Dermis microvascular lymphatic vessel endothelial cell (primary cell): ENCODE measurements around the gene PRPF38B. TPM values are rescaled to one million over a fixed set of nuclear protein-coding genes. Genes with fewer than 3 reads are reported as not detected.
A peak's percentile ranks its signal among the peaks of the same experiment; 100 is the strongest.

ENCODE experiments used
- DNase-seq, 2 donors: peaks; one replicate each; pipeline versions ENCODE4 v3.0.0 to v3.0.0-alpha.2; 2010; ENCODE audit warnings: low read depth in 2 of 2
- total RNA-seq: library from RNA; depleted of rRNA; stranded (reverse); fragments of >200 nt; gene quantifications from 2 replicates; pipeline ENCODE4 v1.2.1, GENCODE V29; 2014

The PRPF38B gene
- total RNA-seq, 1 donor from 2014 or later, result 8.9 TPM

DNA sequence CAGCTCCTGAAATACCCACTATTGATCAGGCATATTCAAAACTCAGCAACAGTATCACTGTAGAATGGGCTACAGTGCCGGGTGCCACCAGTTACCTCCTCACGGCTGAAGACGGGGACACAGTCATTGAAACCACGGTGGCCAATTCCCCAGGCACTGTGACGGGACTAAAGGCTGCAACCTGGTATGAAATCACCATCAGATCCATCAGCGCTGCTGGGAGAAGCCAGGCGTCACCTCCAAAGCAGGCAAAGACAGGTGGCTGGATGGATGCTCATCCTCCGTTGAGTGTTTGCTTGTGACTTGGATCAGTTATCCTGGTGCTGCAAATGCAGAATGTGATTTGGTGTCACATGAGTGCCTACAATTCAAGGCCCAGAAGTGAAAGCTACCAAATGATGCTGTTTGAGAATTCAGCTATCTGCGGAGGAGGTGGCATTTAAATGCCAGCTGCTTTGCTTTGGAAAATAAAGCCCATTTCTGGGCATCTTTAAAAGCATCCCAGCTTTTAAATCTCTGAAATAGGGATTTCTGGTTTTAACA lies 25.7 kb downstream of the PRPF38B start:
- DNase-seq, result no peak

DNA sequence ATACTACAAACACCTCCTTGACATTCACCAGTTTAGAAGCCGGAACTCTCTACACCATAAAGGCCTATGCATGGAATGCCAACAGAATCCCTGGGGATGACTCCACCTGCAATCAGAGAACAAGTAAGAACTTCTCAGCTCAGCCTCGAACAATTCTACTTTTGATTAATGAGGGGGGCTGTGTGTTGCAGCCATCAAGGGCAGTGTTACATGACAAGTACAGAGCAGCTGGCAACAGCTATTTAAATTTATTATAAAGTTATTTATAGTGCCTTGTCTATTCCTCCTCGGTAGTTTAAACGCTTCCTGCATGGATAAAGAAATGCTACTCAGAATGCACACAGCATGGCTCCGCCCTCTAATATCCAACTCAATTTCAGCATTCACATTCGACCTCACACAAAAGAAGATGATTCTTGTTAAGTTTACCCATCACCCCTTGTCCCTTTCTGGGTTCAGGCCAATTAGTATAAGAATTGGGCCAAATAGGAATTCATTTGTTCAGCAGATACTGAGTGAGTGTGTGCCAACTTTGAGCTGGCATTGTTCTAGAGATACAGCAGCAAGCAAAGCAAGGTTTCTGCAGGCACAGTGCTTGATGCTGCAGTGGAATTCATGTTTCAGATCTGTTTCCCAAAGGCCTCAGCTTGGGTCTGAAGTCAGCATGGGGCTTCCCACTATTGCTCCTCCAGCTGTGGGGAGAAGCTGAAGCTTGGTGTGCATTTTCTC lies 27.0 kb downstream of the PRPF38B start:
- DNase-seq, result no peak

DNA sequence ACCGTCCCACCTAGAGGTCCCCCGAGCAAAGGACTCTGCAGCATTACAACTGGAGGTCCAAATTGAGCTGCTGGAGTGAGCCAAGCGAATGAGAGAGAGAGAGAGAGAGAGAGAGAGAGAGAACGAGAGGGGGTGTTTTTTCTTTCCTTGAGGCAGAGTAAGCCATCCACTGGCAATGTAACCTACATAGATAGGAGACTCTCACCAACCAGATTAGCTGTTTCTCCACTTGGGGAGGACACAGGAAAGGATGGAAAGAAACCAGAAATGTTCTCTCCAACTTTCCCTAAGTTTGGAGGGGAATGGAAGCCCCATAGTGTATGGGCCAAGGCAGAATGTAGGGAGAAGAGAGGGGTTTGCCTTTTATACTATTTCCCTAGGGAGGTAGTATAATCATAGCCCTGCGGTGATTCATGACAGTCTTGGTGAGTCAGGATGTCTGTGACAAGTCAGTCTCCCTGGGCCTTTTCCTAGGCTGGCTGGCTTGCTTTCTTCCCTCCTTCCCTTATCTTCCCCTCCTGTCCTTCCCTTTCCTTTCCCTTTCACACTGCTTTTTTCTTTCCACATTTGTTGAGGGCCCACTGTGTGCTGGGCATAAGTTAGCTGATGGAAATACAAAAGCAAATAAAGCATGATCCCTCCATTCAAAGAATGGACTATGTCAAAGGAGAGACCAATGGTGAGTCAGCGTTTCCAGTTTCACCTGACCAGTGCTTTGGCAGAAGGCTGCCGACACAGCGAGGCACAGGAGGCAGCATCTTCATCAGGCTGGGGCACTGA lies 27.7 kb downstream of the PRPF38B start:
- peak in 1 of 2 donors; percentile 54 for DNase-seq

DNA sequence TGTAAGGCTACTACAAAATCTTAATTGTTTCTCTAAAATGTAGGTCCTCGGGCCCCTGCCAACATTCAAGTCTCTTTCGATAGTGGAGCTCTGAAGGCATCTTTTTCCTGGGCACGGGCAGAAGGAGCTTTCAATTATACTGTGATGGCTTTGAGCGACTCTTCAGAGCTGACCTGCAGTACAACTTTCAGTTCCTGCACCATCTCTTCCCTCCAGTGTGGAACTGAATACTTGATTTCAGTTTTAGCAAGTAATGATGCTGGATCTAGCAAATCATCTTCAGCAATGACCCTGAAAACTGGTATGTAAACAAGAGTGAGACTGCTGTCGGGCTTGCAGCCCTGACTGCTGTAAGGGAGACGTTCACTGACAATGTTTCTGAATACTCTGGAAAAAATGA lies 30.2 kb downstream of the PRPF38B start:
- no peak for DNase-seq

DNA sequence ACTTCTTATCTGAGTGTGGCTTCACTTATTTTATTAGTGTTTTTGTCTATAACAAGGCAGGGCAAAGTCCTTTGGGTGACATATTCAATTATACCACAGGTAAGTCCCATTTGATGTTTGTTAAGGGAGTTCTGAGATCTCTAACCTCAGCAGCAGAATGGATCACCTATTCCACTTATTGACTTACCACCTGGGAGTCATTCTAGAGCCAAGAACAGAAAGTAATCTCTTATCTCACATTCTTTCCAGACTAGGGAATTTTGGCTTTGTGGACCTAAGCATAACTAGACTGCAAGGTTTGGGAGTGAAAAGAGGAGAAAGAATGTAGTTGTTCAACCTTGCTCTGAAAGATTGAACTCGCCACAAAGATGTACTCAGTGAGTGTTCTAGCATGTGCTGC lies 33.8 kb downstream of the PRPF38B start:
- DNase-seq, result no peak

DNA sequence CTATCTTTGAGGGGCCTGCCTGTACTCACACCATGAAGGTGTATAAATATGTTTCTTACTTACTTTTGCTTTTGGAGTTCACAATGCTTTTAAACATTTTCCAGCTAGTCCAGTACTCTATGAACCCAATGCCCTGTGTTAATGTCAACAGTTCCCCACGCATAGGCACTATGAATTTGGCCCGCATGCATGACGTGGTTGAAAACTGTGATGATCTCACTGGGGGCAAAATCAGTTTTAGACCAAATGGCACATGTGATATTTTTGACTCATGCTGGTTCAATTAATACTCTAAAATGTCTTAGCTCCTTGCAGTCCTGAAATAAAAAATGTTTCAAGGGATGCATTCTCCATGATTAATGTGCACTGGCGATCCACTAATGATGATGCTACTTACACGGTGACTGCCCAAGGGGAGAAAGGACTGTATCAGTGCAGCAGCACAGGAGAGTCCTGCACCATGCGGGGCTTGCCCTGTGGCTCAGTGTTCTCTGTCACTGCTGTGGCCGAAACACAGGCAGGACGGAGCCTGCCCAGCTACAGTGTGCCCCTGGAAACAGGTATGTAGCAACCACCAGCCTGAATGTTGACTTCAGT lies 36.3 kb downstream of the PRPF38B start:
- DNase-seq, result no peak

DNA sequence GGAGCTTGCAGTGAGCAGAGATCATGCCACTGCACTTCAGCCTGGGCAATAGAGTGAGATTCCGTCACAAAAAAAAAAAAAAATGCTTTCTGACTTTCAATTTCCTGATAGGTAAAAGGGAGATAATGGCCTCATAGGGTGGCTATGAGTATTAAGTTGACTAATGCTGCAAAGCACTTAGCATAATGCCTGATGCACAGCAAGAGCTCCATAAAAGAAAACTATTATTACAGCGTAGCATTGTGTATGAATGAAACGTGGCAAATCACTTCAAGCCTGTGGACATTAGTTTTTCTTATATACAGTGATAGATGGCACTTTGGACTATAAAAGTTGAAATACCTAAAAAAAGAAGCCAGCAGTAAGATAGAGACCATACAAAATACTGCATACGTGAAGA lies 37.4 kb downstream of the PRPF38B start:
- DNase-seq, result no peak

DNA sequence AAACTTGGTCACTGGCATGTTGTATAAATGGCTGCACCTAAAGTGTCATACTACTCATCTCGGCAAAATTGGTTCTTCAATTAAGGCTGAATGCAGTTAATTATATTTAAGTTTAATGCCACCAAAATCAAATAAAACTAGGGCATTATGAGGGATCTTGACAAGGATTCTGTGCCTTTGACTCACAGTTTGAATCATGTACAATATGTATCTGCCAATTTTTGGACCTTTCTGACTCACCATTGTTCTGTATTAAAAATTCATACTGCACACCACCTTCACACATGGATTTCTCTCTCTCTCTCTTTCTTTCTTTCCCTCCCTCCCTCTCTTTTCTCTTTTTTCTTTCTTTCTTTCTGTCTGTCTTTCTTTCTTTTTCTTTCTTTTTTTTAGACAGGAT lies 40.3 kb downstream of the PRPF38B start:
- DNase-seq, result no peak

DNA sequence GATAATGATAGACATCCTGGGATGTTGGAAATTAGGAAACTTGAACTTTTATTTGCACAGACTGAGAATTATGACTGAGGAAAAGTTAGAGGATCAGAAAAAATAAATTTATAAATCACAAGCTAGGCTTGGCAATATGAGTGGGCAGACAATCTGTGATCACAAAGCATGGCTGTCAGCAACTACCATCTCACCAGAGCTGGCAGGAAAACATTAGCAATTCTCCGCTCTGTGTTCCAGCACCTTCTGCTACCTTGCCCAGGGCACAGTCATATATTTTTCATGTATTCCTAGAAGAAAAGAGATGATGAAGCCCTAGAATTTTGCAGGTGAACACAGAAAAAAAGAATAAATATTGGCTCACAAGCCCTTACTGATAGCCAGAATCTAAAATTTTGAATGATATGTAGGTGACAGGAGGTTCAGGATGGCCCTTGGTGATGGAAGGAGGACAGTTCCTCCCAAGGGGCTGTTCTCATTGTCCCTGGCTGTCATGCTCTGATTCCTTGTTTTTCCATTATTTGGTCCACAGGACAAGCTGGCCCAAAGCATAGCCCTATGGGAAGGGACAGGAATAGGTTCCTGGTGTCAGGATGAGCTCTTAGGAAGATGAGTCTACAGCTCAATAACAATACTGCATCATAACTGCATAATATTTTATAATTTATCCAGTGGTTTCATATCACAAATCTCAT lies 42.2 kb downstream of the PRPF38B start:
- no peak for DNase-seq

DNA sequence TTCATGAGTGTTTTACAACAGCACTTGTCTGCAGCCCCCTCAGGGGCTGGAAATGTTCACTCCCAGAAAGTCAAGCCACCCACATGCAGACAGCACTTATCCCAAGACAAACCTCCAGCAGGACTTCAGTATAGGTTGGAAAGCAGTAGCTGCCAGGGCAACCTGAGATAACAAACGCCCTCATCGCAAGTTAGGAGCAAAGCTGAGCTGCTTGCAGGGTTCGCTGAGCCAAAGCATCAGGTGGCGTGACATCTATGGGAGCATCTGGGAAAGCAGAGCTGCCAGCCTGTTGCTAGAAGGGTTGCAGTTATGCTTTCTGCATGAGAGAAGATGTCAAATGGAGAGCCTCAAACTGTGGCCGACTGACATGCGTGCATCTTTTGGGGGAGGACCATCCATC lies 50.1 kb downstream of the PRPF38B start:
- DNase-seq, result no peak

DNA sequence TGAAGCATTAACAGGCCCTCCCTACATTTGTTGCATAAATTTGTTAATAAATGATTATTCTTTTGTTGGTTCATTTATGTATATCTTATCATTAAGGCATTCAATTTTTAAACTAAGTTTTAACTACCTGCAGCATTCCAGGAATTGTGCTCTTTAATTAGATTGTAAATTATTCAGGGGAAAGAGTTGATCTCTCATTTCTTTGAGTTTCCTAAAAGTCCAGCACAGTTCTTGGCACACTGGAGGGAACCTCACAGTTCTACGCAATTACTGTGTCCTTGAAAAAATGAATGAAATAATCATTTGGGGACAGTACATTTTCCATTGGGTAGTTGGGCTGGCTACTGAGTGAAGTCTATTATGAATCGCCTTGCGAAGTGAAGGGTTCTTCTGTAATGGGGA lies 53.9 kb downstream of the PRPF38B start:
- DNase-seq, result no peak

DNA sequence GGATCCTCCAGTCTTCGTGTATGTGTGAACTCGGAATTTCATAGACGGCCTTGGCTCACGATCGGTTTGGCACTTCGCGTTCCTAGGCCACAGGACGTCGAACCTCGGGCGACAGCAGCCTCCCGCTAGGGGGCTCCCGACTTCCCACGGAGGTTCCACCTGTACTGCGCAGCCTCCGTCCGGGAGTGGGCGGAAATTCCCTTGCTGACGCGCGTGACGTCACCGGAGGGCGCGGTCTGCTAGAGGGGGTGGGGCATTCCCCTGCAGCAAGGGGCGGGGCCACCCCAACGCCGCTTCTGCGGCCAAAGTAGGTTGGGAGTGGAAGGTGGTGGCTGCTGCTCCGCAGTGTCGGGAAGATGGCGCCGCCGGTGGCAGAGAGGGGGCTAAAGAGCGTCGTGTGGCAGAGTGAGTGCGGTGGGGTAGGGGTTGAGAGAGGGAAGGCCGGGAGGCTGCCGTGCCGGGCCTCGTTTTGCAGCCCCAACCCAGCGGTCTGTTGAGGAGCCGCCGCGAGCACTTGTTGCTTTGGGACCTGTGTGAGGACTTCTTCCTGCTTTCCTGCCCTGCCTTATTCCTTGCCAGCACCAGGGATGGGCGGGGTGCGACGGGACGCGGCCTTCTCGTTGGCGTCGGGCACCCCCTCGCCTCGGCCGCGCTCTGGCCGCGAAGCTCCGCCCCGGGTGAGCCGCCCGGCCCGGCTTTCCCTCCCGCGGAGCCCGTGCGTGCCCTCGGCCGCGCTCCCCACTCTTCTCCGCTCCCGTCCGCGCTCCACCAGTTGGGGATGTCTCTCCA lies 54.5 kb downstream of the PRPF38B start, which contains the start of gene STXBP3:
STXBP3 (plus strand) TSS at position 293 of the 789 bp plus-strand sequence; CDS start at position 357, 64 bp downstream.
- DNase-seq, result peak; percentile 97 to 98

DNA sequence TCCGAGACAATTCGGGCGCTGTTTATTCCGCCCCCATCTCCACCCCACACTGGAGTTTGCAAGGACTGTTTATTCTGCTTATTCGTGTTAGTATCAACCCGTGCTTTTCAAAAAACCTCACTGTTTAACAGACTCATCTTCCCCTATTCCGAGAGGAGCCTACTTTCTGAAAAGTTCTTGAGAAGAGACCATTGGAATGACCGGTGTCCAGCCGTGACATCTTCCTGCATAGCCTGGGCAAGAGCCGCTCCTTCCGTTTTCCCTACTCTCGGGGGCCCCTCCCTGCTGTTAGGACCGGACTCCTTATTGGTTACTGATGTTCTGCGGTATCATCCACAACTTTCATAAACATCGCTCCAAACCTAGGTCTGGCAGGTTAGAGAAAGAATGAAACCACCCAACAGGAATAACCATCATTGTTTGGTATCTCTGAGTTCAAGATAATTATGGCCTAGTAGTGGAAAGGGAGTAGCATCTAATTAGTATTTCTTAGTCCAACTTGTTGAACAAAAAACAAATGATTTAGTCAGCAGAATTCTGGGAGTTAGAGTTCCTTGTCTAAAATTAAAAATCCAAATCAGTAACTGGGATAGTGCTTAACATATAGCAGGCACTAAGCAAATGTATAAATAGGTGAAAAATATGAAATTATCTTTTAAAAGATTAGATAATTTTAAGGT lies 55.2 kb downstream of the PRPF38B start:
- DNase-seq, result peak; percentile 79 to 91

DNA sequence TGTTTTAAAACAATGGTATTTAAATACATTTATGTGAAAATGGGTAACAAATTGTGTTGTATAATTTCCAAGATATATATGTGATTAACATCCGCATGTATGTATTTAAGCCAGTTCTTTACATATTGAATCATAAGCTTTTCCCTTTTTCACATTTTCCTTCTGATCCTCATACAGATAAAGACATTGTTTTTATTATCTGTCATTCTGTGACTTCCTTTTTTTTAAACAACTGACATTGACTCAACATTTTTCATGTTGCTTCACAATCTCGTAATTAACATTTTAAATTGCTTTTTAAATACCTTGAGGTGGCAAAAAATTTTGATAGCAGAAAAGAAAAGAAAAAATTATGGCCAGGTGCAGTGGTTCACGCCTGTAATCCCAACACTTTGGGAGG lies 55.8 kb downstream of the PRPF38B start:
- no peak for DNase-seq

DNA sequence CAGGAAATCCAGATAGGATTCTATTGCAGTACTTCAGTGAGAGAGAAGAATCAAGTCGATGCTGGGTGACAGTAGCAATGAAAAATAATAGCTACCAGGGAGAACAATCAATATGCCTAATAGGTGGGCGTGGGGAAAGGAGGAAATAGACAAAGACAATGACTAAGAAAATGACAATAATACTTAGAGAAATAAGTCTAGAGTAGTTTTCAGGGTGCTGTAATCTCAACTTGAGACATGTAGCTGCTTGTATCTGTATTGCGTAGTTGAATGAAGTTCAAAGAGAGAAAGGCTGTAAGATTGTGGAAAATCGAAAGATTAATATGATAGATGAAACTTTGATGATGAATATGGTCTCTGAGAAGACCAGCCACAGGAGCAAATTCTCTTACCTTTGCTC lies 57.0 kb downstream of the PRPF38B start:
- no peak for DNase-seq

DNA sequence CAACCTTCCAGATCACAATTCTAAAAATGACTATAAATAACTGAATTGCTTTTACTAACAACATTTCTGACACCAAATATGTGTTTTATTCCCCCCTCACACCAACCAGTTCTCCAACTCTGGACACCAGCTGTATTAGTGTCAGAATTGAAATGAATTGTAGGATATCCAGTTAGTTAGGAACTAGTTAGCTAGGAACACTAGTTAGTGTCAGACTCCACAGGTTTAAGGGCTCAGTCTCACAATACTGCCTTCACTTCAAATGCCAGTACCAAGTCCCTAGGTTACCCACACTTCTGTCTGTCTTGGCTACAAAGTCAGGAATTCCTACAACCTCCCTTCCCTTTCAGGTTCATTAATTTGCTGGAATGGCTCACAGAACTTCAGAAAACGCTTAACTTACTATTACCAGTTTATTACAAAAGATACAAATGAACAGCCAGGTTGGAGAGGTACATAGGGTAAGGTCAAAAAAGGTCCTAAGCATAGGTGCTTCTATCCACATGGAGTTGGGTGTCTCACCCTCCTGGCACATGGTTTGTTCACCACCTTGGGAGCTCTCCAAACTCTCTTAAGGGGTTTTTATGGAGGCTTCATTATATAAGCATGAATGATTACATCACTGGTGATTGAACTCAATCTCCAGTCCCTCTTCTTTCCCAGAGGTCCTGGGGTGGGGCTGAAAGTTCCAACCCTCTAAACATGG lies 58.5 kb downstream of the PRPF38B start:
- DNase-seq, result no peak
